Measurements from ENCODE around the gene PROP1. TPM values are rescaled to one million over a fixed set of nuclear protein-coding genes. Genes with fewer than 3 reads are reported as not detected.

PROP1 gene
- polyA plus RNA-seq, 1 donor from 2014 or later, result not detected

DNA sequence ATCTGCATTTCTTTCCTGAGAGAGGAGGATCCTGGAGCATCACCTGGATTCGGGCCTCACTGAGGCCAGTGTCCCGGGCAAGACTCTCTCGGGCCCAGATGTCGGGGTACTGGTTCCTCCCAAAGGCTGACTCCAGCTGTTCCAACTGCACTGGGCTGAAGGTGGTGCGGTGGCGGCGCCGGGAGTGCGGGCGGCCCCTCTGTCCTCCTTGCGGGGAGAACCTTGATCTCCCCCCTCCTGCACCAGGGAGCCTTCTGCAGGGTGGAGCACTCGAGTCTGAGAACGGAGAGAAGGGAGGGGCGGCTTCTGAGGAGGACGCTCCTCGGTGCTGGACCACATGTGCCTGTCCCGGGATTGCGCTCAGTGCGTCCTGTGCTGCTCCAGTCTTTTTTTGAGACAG is 2.0 kb downstream of the PROP1 start:
- TF ChIP-seq SMC3 (conservative IDR thresholded peaks at IDR 0.05; ENCODE audit: poor library complexity) (no peak), POLR2AphosphoS5 (IDR thresholded peaks at IDR 0.05) (no peak), EZH2 (IDR thresholded peaks at IDR 0.05; ENCODE audit: borderline replicate concordance, insufficient read depth, low read length, poor library complexity, severe bottlenecking) (no peak), MXI1 (conservative IDR thresholded peaks at IDR 0.05; ENCODE audit: poor library complexity, severe bottlenecking) (no peak), RAD21 (conservative IDR thresholded peaks at IDR 0.05) (no peak), EP300 (conservative IDR thresholded peaks at IDR 0.05; ENCODE audit: poor library complexity, severe bottlenecking) (no peak), TAF1 (IDR thresholded peaks at IDR 0.05; ENCODE audit: low read depth) (no peak)
- TF ChIP-seq, protein P1, sequence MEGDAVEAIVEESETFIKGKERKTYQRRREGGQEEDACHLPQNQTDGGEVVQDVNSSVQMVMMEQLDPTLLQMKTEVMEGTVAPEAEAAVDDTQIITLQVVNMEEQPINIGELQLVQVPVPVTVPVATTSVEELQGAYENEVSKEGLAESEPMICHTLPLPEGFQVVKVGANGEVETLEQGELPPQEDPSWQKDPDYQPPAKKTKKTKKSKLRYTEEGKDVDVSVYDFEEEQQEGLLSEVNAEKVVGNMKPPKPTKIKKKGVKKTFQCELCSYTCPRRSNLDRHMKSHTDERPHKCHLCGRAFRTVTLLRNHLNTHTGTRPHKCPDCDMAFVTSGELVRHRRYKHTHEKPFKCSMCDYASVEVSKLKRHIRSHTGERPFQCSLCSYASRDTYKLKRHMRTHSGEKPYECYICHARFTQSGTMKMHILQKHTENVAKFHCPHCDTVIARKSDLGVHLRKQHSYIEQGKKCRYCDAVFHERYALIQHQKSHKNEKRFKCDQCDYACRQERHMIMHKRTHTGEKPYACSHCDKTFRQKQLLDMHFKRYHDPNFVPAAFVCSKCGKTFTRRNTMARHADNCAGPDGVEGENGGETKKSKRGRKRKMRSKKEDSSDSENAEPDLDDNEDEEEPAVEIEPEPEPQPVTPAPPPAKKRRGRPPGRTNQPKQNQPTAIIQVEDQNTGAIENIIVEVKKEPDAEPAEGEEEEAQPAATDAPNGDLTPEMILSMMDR (IDR thresholded peaks at IDR 0.05; ENCODE audit: poor library complexity, severe bottlenecking), result no peak
- TF ChIP-seq, protein P2, sequence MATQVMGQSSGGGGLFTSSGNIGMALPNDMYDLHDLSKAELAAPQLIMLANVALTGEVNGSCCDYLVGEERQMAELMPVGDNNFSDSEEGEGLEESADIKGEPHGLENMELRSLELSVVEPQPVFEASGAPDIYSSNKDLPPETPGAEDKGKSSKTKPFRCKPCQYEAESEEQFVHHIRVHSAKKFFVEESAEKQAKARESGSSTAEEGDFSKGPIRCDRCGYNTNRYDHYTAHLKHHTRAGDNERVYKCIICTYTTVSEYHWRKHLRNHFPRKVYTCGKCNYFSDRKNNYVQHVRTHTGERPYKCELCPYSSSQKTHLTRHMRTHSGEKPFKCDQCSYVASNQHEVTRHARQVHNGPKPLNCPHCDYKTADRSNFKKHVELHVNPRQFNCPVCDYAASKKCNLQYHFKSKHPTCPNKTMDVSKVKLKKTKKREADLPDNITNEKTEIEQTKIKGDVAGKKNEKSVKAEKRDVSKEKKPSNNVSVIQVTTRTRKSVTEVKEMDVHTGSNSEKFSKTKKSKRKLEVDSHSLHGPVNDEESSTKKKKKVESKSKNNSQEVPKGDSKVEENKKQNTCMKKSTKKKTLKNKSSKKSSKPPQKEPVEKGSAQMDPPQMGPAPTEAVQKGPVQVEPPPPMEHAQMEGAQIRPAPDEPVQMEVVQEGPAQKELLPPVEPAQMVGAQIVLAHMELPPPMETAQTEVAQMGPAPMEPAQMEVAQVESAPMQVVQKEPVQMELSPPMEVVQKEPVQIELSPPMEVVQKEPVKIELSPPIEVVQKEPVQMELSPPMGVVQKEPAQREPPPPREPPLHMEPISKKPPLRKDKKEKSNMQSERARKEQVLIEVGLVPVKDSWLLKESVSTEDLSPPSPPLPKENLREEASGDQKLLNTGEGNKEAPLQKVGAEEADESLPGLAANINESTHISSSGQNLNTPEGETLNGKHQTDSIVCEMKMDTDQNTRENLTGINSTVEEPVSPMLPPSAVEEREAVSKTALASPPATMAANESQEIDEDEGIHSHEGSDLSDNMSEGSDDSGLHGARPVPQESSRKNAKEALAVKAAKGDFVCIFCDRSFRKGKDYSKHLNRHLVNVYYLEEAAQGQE (IDR thresholded peaks at IDR 0.05; ENCODE audit: borderline replicate concordance), result no peak
- no peak overlapping the region for H3K27ac ChIP-seq (ENCODE audit: low read length)
- no peaks in the 10 kb centered on the region for H3K79me2 ChIP-seq (replicated peaks; ENCODE audit: insufficient read depth, low read length)
- H3F3A ChIP-seq (ENCODE audit: insufficient read depth, low read length, poor library complexity, severe bottlenecking), result no peaks in the 10 kb centered on the region
- no peaks in the 10 kb centered on the region for H3K9me3 ChIP-seq (ENCODE audit: low read length)
- H3K27me3 ChIP-seq (ENCODE audit: insufficient read depth, low read depth, low read length), result no peaks in the 10 kb centered on the region
- no peak overlapping the region for H3K4me2 ChIP-seq (ENCODE audit: low read length)
- H3K9me2 ChIP-seq (ENCODE audit: insufficient read depth, low read length), result no peaks in the 10 kb centered on the region
- no peaks in the 10 kb centered on the region for H3K36me3 ChIP-seq (ENCODE audit: insufficient read depth, low read length)
- no peaks in the 10 kb centered on the region for H4K20me1 ChIP-seq (ENCODE audit: insufficient read depth)
- H2AFZ ChIP-seq (ENCODE audit: low read depth, low read length), result no peak overlapping the region
- no peak overlapping the region for H3K4me3 ChIP-seq (ENCODE audit: low read length)
- H3K9ac ChIP-seq (ENCODE audit: low read length), result no peak overlapping the region

DNA sequence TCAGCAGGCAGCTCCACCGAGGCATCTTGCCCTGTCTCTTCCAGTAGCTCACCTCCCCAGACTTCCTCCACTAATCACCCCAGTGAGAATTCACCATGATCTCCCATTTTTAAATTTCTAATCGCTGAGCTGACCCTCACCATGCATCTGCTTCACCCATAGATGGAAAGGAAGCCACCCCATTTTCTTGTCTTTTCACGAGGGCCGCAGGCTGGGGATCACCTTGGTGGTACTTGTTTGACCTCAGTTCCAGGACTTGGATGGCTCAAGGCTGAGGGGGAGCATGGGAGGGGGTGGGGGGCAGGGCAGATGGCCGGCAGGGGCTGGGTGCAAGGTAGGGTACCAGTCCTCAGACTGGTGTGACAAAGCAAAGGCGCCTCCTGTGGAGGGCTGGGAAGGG is 3.6 kb downstream of the PROP1 start:
- Histone ChIP-seq H3K9me3 (ENCODE audit: low read length) (no peaks in the 10 kb centered on the region), H3K27ac (ENCODE audit: low read length) (no peak overlapping the region), H3K79me2 (replicated peaks; ENCODE audit: insufficient read depth, low read length) (no peaks in the 10 kb centered on the region), H3K4me3 (ENCODE audit: low read length) (no peak overlapping the region), H3K36me3 (ENCODE audit: insufficient read depth, low read length) (no peaks in the 10 kb centered on the region), H3K9ac (ENCODE audit: low read length) (no peak overlapping the region), H3K9me2 (ENCODE audit: insufficient read depth, low read length) (no peaks in the 10 kb centered on the region), H2AFZ (ENCODE audit: low read depth, low read length) (no peak overlapping the region), H3F3A (ENCODE audit: insufficient read depth, low read length, poor library complexity, severe bottlenecking) (no peaks in the 10 kb centered on the region), H4K20me1 (ENCODE audit: insufficient read depth) (no peaks in the 10 kb centered on the region), H3K4me2 (ENCODE audit: low read length) (no peak overlapping the region), H3K27me3 (ENCODE audit: insufficient read depth, low read depth, low read length) (no peaks in the 10 kb centered on the region)
- TF ChIP-seq EZH2 (IDR thresholded peaks at IDR 0.05; ENCODE audit: borderline replicate concordance, insufficient read depth, low read length, poor library complexity, severe bottlenecking) (no peak), RAD21 (conservative IDR thresholded peaks at IDR 0.05) (no peak), MXI1 (conservative IDR thresholded peaks at IDR 0.05; ENCODE audit: poor library complexity, severe bottlenecking) (no peak), POLR2AphosphoS5 (IDR thresholded peaks at IDR 0.05) (no peak), TAF1 (IDR thresholded peaks at IDR 0.05; ENCODE audit: low read depth) (no peak), SMC3 (conservative IDR thresholded peaks at IDR 0.05; ENCODE audit: poor library complexity) (no peak)

Measured in neural cell (in vitro differentiated cells).